Measurements from ENCODE around the gene VPS35L.
"Not testable (repeated sequence)": the region's sequence is repeated elsewhere in the genome, so short reads cannot be mapped to it uniquely, and the experiment has no call there.

VPS35L gene

DNA sequence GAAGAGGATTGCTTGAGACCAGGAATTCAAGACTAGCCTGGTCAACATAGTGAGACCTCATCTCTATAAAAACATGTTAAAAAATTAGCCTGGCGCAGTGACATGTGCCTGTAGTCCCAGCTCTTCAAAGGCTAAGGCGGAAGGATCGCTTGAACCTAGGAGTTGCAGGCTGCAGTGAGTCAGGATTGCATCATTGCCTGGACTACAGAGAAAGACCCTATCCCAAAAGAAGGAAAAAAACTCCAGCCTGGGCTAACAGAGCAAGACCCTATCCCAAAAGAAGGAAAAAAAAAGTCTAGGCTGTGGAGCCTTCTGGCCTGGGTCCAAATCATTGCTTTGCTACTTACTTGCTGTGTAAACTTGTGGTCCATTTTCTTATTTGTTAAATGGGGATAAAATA, 26.8 kb upstream of the VPS35L start:
- no peak for DNase-seq (ENCODE audit: low read depth in 2 of 2)

DNA sequence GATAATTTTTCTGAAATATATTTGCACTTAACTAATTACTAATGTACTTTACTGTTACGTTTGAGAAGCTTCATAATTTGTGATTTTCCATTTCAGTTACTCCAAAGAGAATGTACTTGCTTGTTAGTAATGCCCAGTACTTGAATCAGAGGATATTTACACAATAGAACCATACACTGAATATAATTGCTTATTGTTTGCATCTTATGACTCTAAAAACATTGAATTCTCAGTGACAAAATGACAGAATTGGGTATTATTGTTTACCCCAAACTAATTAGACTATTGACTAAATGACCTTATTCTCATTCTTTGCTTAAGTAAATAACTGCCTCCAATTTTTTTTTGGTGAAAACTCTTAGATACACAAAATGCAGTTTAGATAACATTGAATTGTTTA, 22.9 kb upstream of the VPS35L start:
- DNase-seq (ENCODE audit: low read depth in 2 of 2) = no peak

DNA sequence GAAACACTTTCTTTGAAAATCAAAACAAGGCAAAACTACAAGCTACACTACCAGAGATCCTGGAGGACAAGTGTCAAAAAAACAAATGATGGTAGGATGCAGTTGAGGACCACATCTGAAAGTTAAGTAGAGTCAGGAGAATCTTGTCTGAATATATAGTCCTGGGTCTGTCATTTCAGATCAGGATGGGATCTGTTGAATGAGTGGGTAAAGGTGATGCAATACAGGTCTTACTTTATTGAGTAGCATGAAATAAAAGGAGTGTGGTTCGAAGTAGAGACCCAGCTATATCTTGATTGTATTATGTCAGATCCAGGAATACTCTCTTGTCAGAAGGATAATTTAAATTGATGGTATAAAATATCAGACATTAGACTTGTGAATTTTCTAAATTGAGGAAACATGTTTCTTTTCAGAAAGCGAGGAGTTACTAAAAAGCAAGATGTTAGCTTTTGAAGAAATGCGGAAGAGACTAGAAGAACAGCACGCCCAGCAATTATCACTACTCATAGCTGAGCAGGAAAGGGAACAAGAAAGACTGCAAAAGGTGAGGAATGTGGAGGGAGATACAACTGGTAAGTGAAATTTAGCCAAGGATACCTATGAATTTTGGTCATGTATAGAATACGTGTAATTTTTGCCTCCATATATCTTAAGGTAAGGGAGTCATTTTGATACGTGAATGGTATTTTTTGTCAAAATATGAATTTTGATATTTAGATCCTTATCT, 15.1 kb upstream of the VPS35L start:
- no peak for DNase-seq (ENCODE audit: low read depth in 2 of 2)

DNA sequence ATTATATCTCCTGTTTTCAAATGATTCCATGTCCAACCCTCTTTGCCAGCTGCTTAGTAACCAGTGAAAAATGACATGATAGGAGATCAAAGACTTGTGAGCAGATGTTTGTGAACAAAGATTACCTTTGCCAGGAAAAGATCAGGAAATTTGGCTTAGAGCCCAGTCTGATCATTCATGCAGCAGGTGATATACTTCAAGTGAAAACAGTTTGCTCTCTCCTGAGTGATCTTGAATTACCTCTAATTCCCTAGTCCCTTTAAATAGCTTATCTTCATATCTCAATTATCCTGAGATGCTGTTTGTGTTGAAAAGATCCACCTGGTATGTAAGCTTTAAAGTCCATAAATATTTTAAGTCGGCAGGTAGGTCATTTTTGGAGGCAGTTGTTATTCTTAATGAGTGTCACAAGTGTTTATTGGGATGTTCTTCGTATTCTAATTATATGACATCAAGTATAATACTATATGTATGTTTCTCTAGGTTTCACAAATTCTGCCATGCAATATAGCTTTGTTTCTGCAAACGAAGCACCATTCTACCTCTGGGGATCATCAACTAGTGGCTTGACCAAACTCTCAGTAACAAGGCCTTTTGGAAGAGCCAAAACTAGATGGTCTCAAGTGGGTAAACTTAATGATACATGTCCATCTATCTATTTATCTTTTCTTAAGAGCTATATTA, 13.2 kb upstream of the VPS35L start:
- DNase-seq (ENCODE audit: low read depth in 2 of 2) = no peak

DNA sequence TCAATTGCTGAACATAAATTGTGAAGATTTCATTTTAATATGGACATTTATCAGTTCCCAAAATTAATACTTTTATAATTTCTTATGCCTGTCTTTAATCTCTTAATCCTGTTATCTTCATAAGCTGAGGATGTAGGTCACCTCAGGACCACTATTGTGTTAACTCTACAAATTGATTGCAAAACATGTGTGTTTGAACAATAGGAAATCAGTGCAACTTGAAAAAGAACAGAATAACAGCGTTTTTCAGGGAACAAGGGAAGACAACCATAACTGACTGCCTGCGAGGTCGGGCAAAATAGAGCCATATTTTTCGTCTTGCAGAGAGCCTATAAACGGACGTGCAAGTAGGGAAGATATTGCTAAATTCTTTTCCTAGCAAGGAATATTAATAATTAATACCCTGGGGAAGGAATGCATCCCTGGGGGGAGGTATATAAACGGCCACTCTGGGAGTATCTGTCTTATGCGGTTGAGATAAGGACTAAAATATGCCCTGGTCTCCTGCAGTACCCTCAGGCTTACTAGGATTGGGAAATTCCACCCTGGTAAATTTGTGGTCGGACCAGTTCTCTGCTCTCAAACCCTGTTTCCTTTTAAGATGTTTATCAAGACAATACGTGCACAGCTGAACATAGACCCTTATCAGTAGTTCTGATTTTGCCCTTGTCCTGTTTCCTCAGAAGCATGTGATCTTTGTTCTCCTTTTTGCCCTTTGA, 12.1 kb upstream of the VPS35L start:
- DNase-seq (ENCODE audit: low read depth in 2 of 2) = not testable (repeated sequence)

DNA sequence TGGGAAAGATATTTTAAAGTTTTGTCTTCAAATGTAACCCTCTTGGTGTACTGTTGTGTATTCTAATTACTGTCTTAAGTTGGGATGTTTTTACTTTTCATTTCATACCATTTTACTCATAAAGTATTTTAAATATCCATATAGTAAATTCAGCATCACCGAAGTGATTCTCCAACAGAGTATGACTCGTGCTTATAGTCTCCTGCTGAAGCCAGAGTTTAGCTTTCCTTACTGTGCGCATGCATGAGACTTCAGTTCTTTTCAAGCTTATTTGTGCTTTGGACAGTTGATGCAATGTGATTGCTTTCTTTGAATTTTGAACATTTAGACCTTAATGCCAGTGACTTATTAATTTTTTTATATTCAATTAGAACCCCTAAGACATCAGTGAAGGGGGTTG, 7.4 kb upstream of the VPS35L start:
- no peak for DNase-seq (ENCODE audit: low read depth in 2 of 2)

DNA sequence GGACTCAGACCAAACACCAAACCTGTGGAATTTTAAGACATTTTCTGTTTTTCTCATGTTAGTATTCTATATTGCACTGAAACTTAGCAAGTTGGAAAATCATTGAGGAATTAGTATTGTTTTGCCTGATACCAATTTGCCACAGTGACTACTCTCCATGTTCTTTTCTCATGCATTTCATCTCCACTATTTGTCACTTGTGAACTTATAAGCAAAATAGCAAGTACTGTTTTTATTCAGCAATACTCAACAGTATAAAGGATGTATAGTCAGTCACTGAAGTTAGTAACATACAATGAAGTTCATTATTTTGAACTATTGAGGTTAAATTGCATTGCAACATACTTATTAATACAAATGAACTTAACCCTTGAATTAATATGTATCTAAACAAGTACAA, 5.8 kb upstream of the VPS35L start:
- DNase-seq (ENCODE audit: low read depth in 2 of 2) = no peak

DNA sequence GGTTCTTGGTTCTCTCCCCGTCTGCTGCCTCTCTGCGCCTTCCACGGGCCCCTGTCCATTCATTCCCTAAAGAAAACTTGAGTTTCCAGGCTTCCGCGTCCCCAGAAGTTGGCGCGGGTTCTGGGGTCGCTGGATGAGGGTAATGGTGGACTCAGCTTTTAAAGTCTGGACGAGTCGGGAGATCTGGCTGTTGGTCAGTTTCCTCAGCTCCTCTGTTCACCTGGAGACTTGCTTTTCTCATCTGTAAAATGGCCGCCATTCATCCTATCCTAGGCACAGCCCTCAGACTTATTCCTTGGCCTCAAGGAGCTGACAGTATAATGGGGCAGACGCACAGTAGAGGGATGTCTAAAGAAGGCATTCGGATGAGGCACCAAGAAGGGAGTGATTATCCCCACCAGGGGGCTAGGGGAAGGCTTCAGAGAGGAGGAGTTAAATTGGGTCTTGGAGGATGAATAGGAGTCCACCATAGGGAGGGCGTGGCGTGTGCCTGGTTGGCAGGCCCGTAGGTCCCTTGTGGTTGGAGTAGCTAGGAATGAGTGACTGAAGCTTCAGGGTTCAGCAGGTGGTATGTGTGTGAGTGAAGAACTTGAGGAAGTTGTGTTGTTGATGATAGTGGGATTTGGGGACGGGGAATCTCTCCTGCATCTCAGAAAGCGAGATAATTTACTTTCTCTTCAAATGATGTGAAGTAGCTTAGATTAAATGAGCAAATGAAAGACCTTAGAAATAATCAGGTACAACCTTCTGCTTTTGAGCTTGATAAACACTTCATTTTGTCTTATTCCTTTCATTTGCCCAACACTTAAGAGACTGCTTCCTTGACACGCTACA, 652 bp downstream of the VPS35L start:
- no peak for DNase-seq (ENCODE audit: low read depth in 2 of 2)

DNA sequence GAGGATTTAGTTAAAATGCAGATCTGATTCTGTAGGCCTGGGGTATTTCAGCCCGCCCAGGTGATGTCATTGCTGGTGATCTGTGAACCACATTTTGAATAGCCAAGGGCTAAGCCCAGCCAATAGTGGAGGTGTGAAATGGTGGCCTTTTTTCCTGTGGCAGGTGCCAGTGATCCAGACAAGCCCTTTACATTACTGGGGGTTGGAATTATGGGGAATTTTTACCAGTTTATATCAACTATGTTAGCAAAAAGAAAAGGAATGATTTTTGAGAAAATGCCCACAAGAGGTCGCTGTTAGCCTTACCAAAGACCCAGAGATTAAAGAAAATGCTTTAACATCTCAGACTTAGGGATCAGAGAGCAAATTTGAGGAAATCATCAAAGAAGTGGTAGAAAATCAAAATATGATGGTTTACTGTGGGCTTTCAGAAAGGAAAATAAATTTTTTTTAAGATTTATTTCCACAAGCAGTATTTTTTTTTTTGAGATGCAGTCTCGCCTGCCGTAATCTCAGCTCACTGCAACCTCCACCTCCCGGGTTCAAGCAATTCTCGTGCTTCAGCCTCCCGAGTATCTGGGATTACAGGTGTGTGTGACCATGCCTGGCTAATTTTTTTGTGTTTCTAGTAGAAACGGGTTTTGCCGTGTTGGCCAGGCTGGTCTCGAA, 3.9 kb downstream of the VPS35L start:
- DNase-seq (ENCODE audit: low read depth in 2 of 2) = no peak

DNA sequence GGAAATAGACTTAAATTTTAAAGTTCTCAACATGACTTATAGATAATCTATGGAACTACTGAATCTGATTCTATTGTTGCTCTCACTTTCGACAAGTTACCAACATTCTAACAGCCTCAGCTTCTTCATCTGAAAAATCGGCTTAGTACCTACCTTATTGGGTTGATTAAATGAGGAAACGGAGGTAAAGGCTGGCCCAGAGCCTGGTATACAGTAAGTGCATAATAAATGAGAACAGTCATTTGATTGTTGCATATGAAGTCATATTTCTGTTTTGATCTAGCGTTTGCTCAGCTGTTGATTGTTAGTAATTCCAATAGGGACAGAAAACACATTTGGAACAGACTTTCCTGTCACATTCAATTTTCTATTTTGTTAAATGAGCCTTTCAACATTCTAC, 4.6 kb downstream of the VPS35L start:
- no peak for DNase-seq (ENCODE audit: low read depth in 2 of 2)

DNA sequence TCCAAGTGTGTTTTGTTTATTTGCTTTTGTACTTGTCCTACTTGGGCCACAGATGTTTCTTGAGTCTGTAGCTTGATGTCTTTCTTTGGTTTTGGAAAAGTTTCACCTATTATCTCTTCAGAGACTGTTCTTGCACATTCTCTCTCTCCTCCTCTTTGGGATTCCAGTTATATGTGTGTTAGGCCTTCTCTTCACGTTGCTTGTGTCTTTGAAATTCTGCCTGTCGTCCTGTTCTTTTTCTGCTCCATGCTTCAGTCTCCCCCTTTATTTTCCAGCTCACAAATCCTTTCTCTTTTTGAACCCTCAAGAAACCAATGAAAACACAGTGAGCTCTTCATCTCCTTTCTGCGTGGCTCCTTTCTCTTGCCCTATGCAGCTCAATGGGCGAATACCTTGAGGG, 7.9 kb downstream of the VPS35L start:
- DNase-seq (ENCODE audit: low read depth in 2 of 2) = no peak

DNA sequence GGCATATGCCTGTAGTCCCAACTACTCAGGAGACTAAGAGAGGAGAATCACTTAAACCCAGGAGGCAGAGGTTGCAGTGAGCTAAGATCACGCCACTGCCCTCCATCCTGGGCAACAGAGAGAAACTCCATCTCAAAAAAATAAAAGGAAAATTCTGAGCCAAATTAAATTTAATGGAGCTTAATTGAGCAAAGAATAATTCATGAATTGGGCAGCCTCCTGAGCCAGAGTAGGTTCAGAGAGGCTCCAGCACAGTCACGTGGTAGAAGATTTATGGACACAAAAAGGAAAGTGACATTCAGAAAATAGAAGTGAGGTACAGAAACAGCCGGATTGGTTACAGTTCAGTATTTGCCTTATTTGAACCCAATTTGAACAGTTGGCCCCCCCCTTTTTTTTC, 10.9 kb downstream of the VPS35L start:
- no peak for DNase-seq (ENCODE audit: low read depth in 2 of 2)

DNA sequence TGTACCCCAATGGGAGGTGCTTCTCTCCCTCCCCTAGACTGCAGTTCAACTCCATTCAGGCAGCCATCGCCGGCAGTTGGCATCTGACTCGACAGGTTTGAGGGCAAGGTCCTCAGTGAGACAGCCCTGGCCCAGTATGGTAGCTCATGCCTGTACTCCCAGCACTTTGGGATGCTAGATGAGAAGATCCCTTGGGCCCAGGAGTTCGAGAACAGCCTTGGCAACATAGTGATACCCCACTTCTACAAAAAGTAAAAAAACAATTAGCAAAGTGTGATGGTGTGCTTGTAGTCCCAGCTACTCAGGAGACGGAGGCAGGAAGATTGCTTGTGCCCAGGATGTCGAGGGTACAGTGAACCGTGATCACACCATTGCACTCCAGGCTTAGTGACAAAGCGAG, 12.1 kb downstream of the VPS35L start:
- no peak for DNase-seq (ENCODE audit: low read depth in 2 of 2)

DNA sequence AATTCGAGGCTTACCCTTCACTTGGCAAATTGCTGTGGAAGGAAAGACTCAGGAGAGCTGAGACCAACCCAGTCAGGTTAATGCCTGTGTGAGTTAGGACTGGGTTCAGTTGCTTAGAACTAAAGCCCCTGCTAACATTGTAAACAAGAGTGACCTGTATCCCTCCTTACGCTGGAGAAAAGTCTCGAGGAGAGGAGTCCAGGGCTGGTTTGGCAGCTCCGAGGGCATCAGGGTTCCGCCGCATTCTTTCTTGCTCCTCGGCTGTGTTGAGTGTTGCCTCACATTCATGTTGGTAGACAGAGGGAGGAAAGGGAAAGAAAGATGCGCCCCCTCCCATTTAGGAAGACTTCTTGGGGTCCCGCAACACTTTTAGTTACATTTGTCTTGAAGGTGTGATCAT, 18.5 kb downstream of the VPS35L start:
- DNase-seq (ENCODE audit: low read depth in 2 of 2) = no peak

DNA sequence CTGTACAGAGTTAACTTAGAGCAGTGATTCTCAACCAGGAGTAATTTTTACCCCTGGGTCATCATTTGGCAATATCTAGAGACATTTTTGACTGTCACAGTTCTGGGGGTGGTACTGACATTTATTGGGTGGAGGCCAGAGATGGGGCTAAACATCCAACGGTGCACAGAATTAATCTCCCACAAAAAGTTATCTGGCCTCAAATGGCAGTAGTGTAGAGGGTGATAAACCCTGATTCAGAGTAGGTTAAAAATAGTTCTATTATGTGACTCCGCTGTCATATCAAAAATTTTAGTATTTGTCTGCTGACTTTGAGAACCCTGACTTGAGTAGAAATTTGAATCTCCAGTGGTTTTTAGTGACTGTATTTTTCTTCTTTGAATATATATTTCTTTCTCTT, 19.1 kb downstream of the VPS35L start:
- no peak for DNase-seq (ENCODE audit: low read depth in 2 of 2)

DNA sequence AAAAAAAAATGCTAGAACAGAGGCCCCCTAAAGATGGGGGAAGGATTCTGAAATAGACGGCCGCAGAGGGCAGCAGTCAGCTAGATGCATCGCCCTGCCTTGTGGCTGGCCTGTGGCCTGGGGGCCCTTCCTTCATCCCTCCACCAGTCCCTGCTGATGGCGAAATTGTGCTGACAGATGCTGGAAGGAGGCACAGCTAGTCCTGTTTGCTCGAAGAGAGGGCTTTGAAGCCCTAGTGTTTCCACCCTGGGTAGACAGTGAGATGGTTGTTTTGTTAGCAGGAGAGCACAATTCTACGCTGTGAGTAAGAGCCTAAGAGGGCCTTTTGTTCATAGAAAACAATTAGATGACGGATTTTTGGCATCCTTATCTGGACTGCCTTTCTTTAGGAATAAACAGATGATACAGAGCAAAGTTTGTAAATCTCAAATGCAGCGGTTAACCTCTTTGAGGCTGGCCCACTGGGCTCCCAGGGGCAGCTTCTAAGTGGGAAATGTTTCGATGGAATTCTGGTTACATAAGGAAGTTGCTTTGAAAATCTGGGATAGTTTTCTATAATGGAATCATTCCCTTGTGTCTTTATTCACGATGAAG, 23.0 kb downstream of the VPS35L start:
- DNase-seq (ENCODE audit: low read depth in 2 of 2) = no peak

DNA sequence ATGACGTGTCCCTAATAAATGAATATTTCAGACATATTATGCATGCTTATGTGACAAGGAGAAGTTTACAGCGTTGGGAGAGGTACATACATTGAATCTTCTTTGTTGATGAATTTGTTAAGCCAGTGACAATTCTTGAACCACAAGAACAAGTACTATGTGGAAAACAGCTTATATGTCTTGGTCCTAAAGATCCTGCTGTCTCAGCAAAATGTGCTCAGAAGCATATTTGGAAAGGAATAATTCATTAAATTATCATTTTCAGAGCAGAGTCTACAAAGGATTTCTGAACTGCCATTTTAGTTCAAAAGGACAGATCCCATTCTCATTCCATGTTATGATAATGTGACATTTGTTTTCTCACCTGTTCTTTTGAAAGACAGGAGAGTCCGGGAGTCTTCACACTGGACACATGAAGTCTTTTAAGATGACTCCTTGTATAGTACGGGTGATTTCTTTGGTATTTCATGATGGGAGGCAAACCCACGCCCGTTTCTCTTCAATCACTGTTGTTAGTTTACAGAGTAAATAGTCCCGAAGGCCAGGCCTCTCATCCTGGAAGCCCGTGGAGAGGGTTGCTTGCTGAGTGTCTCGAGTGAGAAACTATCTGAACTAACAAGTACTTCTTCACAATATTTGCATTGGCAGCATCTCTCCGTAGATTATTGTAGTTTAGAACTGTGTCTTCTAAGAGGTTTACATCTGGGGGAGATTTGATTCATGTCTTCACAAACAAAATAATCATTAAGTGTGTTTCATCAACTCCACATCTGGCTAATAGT, 26.7 kb downstream of the VPS35L start:
- no peak for DNase-seq (ENCODE audit: low read depth in 2 of 2)

DNA sequence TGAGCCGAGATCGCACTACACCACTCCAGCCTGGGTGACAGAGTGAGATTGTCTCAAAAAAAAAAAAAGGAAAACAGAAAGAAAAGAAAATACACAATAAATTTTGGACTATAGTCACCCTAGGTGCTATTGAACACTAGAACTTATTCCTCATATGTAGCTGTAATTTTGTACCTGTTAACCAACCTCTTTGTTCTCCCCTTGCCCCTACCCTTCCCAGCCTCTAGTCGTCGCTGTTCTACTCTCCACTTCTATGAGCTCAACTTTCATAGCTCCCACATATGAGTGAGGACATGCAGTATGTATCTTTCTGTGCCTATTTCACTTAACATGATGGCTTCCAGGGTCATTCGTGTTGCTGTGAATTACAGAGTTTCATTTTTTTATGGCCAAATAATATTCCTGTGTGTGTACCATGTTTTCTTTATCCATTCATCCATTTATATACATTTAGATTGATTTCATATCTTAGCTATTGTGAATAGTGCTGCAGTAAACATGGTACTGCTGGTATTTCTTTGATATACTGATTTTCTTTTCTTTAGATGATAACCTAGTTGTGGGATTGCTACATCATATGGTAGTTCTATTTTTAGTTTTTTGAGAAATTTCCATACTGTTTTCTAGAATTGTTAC, 28.3 kb downstream of the VPS35L start:
- DNase-seq (ENCODE audit: low read depth in 2 of 2) = no peak

DNA sequence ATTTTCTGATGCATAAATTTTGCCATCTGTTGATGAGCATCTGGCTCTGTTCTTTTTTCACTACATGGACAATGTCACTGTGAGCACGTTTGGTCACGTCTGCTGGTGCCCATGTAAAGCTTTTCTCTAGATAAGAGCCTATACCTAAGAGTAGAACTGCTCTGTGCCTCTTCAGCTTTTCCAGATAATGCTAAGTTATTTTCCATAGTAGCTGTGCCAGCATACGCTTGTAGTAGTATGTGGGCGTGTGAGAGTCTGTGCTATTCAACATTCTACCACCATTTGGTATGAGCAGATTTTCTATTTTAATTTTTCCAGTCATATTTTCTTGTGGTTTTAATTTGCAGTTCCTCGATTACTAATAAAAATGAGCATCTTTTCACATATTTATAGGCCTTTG, 33.2 kb downstream of the VPS35L start:
- DNase-seq (ENCODE audit: low read depth in 2 of 2) = no peak

DNA sequence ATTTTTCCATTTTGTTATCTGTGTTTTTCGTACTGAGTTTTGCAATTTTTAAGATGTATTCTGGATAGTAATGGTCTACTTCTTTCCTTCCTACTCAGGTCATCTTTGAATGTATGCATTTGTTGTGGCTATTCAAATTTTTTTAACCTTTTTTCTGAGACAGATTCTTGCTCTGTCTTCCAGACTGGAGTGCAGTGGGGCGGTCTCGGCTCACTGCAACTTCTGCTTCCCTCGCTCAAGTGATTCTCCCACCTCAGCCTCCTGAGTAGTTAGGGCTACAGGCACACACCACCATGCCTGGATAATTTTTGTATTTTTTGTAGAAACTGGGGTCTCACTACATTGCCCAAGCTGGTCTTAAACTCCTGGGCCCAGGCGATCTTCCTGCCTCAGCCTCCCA, 33.6 kb downstream of the VPS35L start:
- no peak for DNase-seq (ENCODE audit: low read depth in 2 of 2)

Measured in stimulated activated CD4-positive, alpha-beta T cell treated with anti-CD3 and anti-CD28 coated beads, Interleukin-1b, Interleukin-23, amount 100 ng/mL, for 1 hour (primary cell).